ENCODE results near the gene RPUSD4.

The RPUSD4 gene

DNA sequence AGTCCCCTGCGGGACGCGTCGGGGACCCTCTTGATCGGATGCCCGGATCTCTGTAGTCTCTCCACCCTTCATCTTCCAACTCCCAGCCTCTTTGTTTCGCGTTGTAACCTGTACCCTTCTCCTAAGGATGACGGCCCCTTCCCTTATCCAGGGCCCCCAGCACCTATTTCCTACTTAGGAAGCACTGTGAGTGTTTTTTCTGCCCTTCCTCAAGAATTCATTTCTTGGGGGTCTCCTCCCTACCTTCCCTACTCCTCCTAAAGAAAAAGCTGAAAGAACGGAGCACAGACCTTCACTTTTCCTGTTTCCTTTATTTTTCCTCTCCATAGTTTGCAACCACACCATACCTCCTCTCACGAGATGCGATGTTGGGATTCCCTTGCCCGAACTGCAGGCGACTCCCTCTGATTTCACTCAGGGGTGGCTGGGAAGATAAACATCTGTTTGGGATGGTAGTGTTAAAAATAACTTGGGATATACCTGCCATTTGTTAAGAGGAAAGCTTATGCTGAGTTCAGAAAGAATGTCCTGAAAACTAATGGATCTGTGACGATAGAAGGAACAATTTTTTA lies 725 bp upstream of the RPUSD4 start:
- DNase-seq (ENCODE audit: low read depth): peak; percentile 20

DNA sequence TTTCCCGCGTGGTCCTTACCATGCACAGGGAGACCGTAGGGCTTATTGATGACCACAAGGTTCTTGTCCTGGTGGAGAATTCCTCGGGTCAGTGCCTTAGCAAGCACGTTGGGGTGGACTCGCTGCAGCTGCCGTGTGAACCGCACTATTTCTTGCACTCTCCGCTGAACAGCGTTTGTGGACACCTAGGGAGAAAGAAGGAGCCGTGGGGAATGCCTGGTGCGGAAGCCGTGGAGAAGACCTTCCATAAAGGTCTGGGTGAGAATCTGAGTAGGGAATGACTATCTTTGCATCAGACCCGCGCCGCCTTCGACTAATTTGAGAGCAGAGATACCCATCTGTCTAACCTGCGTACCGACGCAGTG lies 597 bp downstream of the RPUSD4 start:
- DNase-seq (ENCODE audit: low read depth): peak; percentile 14

DNA sequence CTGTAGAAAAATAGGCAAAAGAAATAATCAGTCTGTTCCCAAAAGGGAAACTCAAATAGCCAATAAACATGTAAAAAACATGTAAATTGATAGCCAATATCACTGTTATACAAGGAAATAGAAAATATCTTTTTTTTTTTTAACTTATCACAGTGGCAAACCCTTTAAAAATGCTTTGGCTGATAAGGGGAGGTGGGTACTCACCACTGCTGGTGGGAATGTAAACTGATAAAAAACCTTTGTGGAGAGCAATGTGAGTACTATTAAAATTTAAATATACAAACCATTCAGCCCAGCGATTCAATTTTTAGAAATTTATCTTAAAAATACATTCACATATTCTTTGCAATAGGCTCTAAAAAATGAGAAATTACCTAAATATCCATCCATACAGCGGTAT lies 3.6 kb downstream of the RPUSD4 start:
- no peak for DNase-seq (ENCODE audit: low read depth)

DNA sequence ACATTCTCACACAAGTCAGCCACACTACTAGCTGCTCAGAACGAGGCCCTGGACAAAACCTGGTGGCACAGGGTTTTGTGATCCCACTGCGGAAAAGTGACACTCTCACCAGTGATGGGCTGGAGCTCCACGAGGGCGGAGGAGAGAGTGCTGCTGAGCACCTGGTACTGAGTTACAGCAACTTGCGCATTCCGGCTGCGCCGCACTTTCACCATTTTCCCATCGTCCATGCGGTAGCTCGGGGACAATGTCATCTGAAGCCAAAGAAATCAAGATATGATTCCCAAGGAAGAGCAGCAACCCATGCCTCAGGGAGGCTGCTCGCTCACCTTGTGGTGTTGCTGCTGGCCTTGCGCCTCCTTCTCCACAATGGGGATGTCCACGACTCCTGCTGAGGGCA lies 6.1 kb downstream of the RPUSD4 start:
- DNase-seq (ENCODE audit: low read depth): no peak

DNA sequence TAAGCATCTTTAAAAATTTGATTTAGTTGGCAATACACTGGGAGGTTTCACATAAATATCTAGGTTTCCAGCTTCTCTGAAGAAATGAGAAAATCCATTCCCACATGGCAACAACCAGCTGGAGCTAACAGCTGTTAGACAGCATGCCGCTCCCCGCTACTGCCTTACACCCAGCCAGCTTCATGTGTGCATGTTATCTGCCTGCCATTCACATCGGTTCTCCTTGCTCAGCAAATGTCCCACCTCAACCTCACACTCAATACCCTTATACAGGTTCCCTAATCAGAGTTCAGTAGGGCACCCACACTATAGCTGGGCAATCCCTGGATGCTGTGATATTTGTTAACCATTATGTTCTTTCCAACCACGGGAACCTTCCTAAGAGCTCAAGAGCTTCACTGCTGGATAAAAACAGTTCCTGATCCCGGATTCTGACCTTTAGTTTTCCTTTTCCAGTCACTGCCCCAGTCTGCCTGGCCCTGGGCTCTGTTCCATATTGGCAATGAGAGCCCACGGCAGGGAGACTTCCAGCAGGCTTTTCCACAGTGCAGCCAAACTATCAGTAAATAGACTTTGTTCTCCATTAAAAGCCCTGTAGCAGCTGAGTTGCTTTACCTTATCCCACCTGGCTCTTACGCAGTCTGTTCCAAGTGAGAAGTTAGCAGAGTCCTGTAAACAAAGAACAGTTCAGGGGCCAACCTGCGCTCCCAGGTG lies 8.6 kb downstream of the RPUSD4 start:
- no peak for DNase-seq (ENCODE audit: low read depth)

DNA sequence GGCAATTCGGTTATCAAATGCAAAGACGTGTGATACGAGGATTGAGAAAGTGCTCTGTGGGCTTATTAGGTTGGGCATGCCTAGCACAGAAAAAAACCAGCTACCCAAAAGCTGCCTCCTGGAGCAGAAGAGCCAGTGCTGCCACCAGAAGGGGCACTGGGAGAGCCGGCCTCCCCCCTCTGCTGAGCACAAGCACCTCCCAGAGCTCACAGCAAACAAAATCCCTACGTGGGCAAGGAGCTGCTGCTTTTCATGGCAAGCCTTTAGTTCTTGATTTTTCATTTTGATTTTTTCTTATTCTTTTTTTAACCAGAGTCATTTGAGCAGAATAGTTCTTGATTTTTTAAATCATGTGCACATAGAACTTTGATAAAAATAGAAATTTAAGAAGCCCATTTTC lies 12.8 kb downstream of the RPUSD4 start:
- no peak for DNase-seq (ENCODE audit: low read depth)

DNA sequence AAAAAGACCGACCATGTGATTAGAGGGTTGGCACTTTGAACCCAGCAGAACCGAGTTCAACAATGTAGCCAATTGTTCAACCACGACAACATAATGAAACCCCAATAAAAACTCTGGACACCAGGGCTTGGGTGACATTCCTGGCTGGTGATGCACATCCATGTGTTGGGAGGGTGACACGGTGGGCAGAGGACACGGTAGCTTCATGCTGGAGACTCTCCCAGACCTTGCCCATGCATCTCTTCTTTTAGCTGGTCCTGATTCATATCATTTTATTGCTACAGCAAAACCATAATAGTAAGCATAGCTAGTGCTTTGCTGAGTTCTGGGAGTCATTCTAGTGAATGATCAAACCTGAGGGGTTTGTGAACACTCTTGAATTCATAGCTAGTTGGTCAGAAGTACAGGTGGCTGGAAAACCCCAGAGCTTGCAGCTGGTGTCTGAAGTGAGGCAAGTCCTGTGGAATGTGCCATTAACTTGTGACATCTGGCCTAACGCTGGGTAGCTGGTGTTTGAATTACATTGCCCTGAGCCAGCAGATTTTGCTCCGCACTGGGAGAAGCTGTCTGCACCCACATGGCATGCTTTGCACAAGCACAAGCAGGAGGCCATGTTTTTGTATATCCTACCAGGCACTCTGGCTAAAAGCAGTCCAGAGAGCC lies 14.0 kb downstream of the RPUSD4 start:
- DNase-seq (ENCODE audit: low read depth): no peak

DNA sequence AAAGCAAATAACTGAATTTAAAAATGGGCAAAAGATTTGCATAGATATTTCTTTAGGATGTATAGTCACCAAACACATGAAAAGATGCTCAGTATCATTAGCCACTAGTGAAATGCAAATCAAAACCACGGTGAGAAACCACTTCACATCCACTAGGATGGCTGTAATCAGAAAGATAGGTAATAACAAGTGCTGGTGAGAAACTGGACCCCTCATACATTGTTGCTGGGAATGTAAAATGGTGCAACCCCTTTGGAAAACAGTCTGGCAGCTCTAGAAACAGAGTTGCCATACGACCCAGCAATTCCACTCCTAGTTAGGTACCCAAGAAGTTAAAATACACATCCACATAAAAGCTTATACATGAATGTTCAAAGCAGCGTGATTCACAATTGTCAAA lies 16.3 kb downstream of the RPUSD4 start:
- DNase-seq (ENCODE audit: low read depth): no peak

DNA sequence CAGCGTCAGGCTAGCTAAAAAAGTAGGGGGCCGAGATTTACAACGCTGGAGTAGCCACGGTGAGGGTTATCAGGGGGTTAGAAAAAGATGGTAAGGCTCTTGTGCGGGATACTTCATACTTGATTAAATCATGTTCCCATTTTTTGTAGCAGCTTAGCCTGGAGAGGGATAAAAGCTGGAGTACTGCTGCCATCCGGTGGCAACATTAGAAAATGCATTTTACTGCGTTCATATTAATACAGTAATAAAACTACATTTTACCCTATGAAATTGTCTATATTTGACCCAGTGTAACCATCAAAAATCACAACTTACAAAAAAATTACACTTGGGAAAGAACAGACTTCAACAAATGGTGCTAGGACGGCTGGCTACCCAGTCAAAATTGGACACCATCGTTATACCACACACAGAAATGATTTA lies 17.3 kb downstream of the RPUSD4 start:
- DNase-seq (ENCODE audit: low read depth): peak; percentile 17

DNA sequence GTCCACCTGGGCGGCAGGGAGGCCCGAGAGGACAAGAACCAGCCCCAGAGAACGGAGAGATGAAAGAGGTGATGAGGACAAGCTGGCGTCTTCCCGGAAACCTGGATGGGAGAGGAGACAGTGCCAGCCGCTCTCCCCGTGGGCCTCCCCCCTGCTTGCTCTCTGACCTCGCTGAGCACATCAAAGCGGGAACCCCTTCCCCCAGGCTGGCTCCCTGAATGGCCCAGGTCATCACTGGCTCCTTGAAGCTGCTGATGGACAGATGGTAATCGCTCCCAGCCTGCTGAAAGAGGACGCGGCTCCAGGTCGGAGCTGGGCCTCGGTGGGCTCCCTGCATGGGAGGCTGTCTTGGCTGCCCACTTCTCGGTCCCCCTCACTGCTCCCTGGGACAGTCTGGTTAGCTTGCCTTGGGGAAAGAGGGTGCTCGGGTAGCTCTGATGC lies 18.4 kb downstream of the RPUSD4 start:
- DNase-seq (ENCODE audit: low read depth): no peak

DNA sequence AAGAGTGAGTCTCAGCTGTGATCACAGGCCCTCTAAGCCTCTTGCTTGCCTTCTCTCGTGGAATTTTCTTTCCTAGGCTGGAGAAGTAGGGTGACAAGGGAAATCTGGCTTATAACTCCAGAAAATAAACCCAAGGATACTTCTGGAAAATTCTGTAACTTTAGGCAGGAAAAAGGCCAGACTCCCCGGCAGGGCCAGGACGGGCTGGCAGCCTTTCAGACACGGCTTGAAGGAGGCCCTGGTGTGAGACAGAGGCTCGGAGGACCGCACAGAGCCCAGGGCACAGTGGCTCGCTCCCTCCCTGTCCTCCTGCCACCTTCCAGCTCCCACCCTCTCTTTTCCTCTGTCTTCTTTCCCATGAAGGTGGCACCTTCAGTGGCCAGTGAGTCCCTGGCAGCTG lies 19.1 kb downstream of the RPUSD4 start:
- DNase-seq (ENCODE audit: low read depth): no peak

DNA sequence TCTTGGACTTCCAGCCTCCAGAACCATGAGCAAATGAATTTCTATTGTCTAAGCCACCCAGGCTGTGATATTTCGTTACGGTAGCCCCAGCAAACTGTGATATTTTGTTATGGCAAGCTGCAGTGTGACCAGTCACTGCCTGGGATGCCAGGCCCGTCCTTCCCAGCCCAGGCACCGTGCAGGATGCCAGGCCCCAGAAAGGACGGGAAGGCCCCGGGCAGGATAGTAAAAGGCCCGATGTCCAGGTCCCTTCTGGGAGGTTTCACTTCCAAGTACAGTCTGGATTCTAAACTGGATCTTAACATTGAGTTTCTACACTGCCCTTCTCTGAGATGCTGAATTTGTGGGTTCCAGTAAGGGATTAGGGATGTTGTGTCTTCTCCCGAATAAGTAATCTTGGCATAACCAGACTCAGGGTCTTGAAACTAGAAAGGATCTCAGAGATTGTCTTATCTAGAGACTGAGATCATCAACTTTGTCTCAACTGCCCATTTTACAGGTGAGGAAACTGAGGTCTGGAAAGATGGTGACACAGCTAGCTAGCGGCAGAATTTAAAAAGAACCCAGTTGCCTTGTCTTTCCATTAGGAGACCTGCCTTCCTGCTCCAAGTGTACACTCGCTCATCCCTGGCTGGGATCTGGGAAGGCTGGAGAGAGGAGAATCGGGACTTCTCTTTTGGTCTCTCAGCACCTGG lies 19.9 kb downstream of the RPUSD4 start:
- no peak for DNase-seq (ENCODE audit: low read depth)

DNA sequence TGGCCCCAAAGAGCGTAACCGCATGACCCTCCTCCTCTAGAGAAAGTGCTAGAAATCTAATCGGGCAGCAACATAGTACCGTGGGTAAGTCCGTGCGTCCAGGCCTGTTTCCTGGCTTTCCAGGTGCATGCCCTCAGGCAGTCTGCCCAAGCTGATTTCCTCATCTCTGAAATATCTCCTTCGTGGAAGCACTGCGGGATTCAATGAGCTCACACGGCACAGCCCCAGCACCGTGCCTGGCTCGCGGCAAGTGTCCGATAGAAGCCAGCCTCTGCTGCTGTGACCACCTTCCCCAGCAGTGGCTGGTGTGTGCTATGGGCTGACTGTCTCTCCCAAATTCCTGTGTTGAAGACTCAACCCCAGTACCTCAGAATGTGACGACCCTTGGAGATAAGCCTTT lies 20.7 kb downstream of the RPUSD4 start:
- no peak for DNase-seq (ENCODE audit: low read depth)

DNA sequence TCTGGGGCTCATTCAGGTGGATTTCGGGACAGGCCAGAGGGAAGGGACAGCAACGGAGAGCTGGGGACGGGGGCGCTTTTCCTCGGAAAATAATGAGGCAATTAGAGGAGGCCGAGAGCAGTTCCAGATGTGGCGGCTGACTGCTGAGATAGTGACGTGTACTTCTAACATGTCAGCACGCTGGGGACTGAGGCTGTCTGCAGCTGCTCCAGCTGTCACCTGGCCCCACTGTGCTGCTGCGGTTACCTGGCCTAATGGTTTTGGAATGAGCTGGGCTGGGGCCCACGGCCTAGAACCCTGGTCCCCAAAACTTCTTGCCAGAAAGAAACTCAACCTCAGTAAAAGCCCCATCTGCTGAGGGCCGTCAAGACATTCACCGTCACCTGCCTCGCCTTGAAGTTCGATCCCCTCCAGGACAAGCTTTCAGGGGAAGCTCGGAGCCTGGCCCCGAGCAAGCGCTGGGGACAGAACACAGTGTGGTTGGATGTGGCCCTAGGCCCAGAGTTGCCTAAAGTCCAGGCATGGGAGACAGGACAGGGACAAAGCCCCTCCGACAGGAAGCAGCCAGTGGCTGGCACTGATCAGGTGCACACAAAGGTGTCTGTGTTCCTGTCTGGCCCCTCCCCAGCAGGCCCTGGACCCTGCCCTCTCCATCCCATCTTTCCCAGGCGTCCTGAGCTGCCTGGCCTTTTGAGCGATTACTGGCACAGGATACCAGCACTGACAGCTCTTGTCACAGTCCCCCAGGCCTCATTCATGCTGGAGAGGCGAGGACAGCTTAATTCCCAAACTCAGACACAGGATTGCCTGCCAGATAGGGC lies 22.1 kb downstream of the RPUSD4 start:
- no peak for DNase-seq (ENCODE audit: low read depth)

DNA sequence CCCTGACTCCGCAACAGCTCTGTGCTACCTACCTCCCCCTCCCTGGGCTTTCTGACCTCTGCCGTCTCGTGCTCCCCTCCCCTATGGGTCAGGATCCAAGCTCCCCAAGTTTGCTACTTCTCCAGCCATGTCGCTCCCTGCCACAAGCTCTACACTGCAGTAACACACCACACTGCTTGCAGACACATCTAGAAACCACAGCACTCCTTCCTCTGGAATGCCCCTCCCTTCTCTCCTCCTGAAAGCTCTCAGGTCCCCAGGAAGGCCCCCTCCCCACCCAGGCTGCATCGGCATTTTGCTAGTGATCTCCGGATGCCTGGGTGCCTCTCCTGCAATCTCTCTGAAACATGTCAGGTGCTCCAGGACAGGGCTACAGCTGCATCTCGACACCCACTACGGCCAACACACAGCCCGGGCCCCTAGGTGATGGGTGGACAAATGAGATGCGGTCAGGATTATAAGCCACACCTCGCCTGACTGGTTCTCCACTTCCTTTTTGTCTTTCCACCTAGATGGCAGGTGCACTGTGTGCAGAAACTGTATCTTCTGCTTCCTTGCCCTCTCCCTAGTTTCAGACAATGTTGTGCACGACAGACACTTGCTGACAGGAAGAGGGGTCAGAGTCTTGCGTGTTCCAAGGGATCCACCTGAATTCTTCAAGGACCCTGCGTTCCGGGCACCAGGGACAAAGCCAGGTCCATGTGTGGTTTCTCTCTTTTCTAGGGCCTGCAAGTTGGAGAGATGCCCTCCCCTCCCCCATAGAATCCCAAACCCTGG lies 22.9 kb downstream of the RPUSD4 start:
- DNase-seq (ENCODE audit: low read depth): no peak

DNA sequence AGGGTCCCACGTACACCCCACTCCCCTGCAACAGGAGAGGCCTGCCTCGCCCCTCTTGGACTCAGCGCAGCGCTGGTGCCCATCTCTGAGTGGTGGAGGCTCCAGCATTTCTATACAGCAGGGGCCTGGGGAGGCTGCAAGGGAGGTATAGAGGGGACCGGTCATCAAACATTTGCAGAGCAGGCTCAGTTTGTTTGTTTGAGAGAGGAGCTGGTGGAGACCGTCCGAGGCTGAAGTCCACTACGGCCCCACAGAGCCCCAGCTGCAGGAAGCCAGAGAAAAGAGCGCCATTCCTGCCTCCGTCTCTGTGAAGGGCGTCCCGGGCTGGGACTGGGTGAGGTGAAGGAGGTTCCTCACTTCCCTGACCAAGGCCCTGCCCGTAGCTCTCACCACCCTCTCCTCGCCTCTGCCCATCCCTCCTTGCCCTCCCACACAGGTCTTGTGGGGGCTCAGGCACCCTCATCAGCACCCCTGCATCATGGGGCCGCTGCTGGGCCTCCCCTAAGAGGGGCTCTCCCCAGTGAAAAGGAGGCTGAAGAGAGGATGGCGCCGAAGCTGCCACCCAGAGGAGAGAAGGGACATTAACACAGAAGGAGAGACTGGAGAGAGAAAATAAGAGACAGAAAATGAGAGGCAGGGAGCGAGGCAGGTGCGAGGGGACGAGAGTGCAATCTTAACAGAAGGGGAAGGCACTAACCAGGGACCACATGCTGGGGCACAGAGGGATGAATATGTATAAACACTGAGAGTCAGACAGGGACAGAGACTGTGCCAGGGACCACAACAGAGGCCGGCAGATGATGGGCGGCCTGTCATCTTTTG lies 24.5 kb downstream of the RPUSD4 start:
- no peak for DNase-seq (ENCODE audit: low read depth)

DNA sequence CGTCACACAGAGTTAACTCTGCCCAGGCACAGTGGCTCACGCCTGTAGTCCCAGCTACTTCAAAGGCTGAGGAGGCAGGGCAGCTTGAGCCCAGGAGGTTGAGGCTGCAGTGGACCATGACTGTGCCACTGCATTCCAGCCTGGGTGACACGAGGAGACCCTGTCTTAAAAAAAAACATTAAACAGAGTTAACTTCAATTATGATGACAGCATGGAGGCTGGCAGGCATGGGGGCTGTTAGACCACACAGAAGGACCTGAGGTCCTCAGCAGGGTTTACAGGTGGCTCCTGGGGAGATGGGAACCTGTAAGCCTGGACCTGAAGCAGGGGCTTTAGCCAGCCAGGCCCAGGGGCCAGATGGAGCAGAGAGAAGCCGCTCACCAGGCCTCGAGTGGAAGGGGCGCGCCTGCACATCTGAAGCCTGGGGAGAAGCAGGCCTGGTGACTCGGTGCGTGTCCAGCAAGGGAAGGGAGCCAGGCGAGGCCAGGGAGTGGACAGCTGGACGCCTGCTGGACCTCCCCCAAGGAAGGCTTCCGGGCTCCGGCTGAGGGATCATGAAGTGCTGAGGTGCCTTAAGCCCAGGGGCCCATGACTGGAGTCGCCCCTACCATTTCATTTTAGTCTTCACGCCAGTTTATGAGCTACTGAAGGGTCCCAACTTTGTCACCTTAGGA lies 25.3 kb downstream of the RPUSD4 start:
- no peak for DNase-seq (ENCODE audit: low read depth)

DNA sequence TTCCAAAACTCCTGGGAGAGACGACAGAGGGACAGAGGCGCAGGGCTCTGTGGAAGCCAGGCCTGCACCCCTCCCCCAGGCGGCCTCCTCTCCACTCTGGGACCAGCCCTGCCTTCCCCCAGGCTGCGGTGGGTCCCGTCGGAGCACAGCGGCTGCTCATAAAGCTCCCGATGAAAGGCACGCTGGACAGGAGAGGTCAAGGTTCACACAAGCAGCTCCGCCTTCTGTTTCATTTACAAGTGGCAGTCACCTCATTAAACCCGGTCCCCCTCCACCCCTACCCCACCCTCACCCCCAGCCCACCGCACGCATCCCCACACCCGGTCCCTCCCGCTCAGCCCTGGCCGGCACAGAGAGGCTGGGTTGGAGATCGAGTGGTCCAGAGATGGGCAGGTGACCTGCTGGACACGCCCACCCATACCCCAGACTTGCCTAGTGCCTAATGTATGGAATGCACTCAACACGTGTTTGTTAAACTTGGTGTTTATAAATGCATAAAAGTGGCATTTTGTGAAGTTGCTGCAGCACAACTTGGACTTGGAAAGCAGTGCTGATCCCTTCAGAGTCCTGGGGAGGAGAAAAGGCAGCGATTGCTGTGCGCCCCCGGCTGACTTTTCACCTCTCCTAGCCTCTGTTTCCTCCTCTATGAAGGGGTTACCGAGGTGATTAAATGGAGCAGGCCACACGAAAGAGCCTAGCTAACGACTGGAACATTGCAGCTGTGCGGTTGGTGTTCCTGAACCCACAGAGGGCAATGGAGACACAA lies 26.0 kb downstream of the RPUSD4 start:
- DNase-seq (ENCODE audit: low read depth): no peak

DNA sequence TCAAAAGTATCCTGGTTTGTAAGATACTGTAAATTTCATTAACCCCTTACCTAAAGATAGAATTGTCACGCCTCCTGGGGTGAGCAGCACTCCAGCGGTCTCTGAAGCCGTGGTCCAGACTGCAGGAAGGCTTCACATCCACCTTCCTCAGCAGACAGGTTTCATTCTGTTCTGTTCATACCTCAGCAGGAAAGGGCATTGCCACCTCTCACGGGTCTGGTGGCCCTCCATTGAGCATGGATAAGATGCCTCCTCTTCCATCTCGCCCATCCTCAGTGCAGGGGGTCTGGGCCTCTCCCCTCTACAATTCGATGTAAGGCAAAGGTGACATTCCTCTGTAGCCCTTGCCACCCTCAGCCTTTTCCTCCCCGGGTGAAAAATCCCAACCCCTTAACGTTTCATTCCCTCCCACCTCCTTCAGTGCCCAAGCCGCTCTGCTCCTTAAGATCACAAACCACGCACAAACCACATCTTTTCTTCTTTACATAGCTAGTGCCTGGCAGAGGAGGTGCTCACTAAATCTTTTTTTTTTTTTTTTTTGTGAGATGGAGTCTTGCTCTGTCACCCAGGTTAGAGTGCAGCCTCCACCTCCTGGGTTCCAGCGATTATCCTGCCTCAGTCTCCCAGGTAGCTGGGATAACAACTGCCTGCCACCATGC lies 28.5 kb downstream of the RPUSD4 start:
- no peak for DNase-seq (ENCODE audit: low read depth)
